ENCODE measurements around the gene PNPLA2. TPM values are rescaled to one million over a fixed set of nuclear protein-coding genes. Genes with fewer than 3 reads are reported as not detected.
A peak's percentile ranks its signal among the peaks of the same experiment; 100 is the strongest.

Gene PNPLA2
- total RNA-seq, 2 experiments from 2014 or later = 202 to 220 TPM

GRCh38 chr11:842370-843002 lies 23.8 kb downstream of the PNPLA2 start, which contains the start of the genes POLR2L and TSPAN4:
POLR2L (minus strand) TSS chr11:842529; CDS start chr11:842508, 21 bp downstream.
TSPAN4 (plus strand) TSS chr11:842852; CDS start chr11:850305, 7,453 bp downstream.
- Histone ChIP-seq H3K36me3 (ENCODE audit: insufficient read depth, low read length) (peaks cover 26% of the 10 kb centered on the region), H3K27me3 (ENCODE audit: control insufficient read depth in 1 of 2, insufficient read depth in 2 of 2, low read length in 2 of 2) (peaks cover 0 to 2% of the 10 kb centered on the region in 2 experiments), H3K4me1 (ENCODE audit: insufficient read depth, low read length) (peaks cover 43% of the 10 kb centered on the region), H3K9me3 (ENCODE audit: control insufficient read depth in 1 of 2, insufficient read depth in 1 of 2, low read length in 2 of 2) (no peaks in the 10 kb centered on the region), H3K27ac (ENCODE audit: low read depth in 1 of 2, low read length in 2 of 2) (peak within 1 kb of the TSS in 1 of 2 donors; percentile 50), H3K4me3 (ENCODE audit: low read length) (peak within 1 kb of the TSS; percentile 91)
- ChIA-PET POLR2A (interaction anchor here (0.6 to 7.6 kb wide), 5 partner anchors 12 to 147 kb away, joined by 3 to 71 read pairs (median 10); partner anchors contain the start of genes CD151, CRACR2B, PNPLA2 and RPLP2), CTCF (no interaction called here)
- intact Hi-C loops (cut with DNase I, micrococcal nuclease) = loop anchor here (1.0 to 10.0 kb wide), 6 partner anchors 22 to 732 kb away; partner anchors contain the start of genes AP2A2 (in 1 of the 2), DUSP8 (in 1 of the 2) and RPLP2 (in 1 of the 2)
- Mint-ChIP-seq H3K36me3 (ENCODE audit: low read depth) (peaks cover 22% of the 10 kb centered on the region), H3K4me3 (peak within 1 kb of the TSS; percentile 87), H3K27me3 (no peaks in the 10 kb centered on the region), H3K9me3 (no peaks in the 10 kb centered on the region), H3K4me1 (ENCODE audit: low read depth) (peaks cover 6% of the 10 kb centered on the region), H3K27ac (peak within 1 kb of the TSS; percentile 55)
- ATAC-seq (ENCODE audit: poor library complexity) (peak; percentile 83), DNase-seq (peak; percentile 76 to 94 (median 86))
- TF ChIP-seq CTCF (IDR thresholded peaks at IDR 0.05) = no peak

- ChIA-PET POLR2A (interaction anchor here (0.6 to 7.6 kb wide), 5 partner anchors 13 to 148 kb away, joined by 3 to 71 read pairs (median 10); partner anchors contain the start of genes CD151, CRACR2B, PNPLA2 and RPLP2), CTCF (interaction anchor here (1.4 kb wide), 1 partner anchor 24 kb away, joined by 4 read pairs; no protein-coding TSS in a partner anchor)
- Histone ChIP-seq H3K27me3 (ENCODE audit: control insufficient read depth in 1 of 2, insufficient read depth in 2 of 2, low read length in 2 of 2) (peaks cover 0 to 2% of the 10 kb centered on the region in 2 experiments), H3K4me1 (ENCODE audit: insufficient read depth, low read length) (peaks cover 47% of the 10 kb centered on the region), H3K27ac (ENCODE audit: low read depth in 1 of 2, low read length in 2 of 2) (no peak overlapping the region), H3K9me3 (ENCODE audit: control insufficient read depth in 1 of 2, insufficient read depth in 1 of 2, low read length in 2 of 2) (no peaks in the 10 kb centered on the region), H3K4me3 (ENCODE audit: low read length) (peak overlapping the region; percentile 91), H3K36me3 (ENCODE audit: insufficient read depth, low read length) (peaks cover 22% of the 10 kb centered on the region)
- H3K27me3 Mint-ChIP-seq = no peaks in the 10 kb centered on the region
- no peaks in the 10 kb centered on the region for H3K9me3 Mint-ChIP-seq
- H3K4me1 Mint-ChIP-seq (ENCODE audit: low read depth) = peaks cover 6% of the 10 kb centered on the region
- no peak for ATAC-seq (ENCODE audit: poor library complexity)
- no peak for TF ChIP-seq CTCF (IDR thresholded peaks at IDR 0.05)
- peak in 1 of 14 experiments; percentile 42 for DNase-seq
- peak overlapping the region; percentile 79 for H3K4me3 Mint-ChIP-seq
- H3K27ac Mint-ChIP-seq = peak overlapping the region; percentile 39
- intact Hi-C loops (cut with DNase I, micrococcal nuclease) = loop anchor here (2.0 to 10.0 kb wide), 5 partner anchors 34 to 732 kb away; partner anchors contain the start of genes AP2A2 (in 1 of the 2), DUSP8 (in 1 of the 2) and RPLP2 (in 1 of the 2)
- peaks cover 22% of the 10 kb centered on the region for H3K36me3 Mint-ChIP-seq (ENCODE audit: low read depth)
Observed at GRCh38 chr11:843086-843734, 24.5 kb downstream of the PNPLA2 start.
